Common myeloid progenitor, CD34-positive (primary cell): ENCODE results near the gene CMC1. TPM values are rescaled to one million over a fixed set of nuclear protein-coding genes. Genes with fewer than 3 reads are reported as not detected.
A peak's percentile ranks its signal among the peaks of the same experiment; 100 is the strongest.
"Not testable (repeated sequence)": the region's sequence is repeated elsewhere in the genome, so short reads cannot be mapped to it uniquely, and the experiment has no call there.

Experiments used
- CTCF ChIA-PET: fragments of 350-600 bp; sonication (Branson Sonifier 250); formaldehyde crosslinking; loops from one replicate; lab custom pipeline; 2021; ENCODE audit warnings: antibody characterized with exemption; lab: Charles Lee
- POLR2A ChIA-PET: fragments of 350-600 bp; sonication (Branson Sonifier 250); formaldehyde crosslinking; loops from one replicate; lab custom pipeline; 2021; ENCODE audit warnings: antibody characterized with exemption; lab: Charles Lee
- DNase-seq, 3 donors: peaks; one replicate each; pipeline versions ENCODE4 v3.0.0 to v3.0.0-alpha.2; 2013
- H3K27ac ChIP-seq, 2 experiments: 1 replicate in 1 of 2; 2 replicates in 1 of 2; pipeline ENCODE4 v1.7.0; 2013; ENCODE audit warnings: inconsistent platforms in 2 of 2, low read length in 2 of 2, mild to moderate bottlenecking in 2 of 2, low read depth in 1 of 2, moderate library complexity in 1 of 2; ENCODE audit not compliant: severe bottlenecking in 2 of 2, insufficient read depth in 1 of 2, poor library complexity in 1 of 2
- H3K27me3 ChIP-seq, 5 experiments: replicated peaks in 2 of 5; 1 replicate in 3 of 5; 2 replicates in 2 of 5; pipeline versions ENCODE4 v1.6.1 to v1.7.0; 2013; ENCODE audit warnings: low read length in 4 of 5, mild to moderate bottlenecking in 2 of 5, moderate library complexity in 2 of 5, inconsistent platforms in 1 of 5; ENCODE audit not compliant: insufficient read depth in 5 of 5, control insufficient read depth in 4 of 5
- H3K36me3 ChIP-seq, 4 experiments: 1 replicate in 2 of 4; 2 replicates in 2 of 4; pipeline versions ENCODE4 v1.6.1 to v1.7.0; 2013; ENCODE audit warnings: low read length in 3 of 4, control low read depth in 1 of 4, mild to moderate bottlenecking in 1 of 4; ENCODE audit not compliant: control insufficient read depth in 4 of 4, insufficient read depth in 4 of 4
- H3K4me1 ChIP-seq, 4 experiments: 1 replicate in 3 of 4; 2 replicates in 1 of 4; pipeline versions ENCODE4 v1.6.1 to v1.7.1; 2013; ENCODE audit warnings: low read length in 3 of 4, mild to moderate bottlenecking in 3 of 4, control low read depth in 1 of 4, inconsistent platforms in 1 of 4, moderate library complexity in 1 of 4; ENCODE audit not compliant: control insufficient read depth in 4 of 4, insufficient read depth in 4 of 4; ENCODE audit errors: control extremely low read depth in 1 of 4
- H3K4me3 ChIP-seq, 7 experiments: 1 replicate in 4 of 7; 2 replicates in 3 of 7; pipeline versions ENCODE4 v1.5.1 to v1.7.0; 2013; ENCODE audit warnings: mild to moderate bottlenecking in 7 of 7, low read length in 6 of 7, moderate library complexity in 6 of 7, inconsistent platforms in 2 of 7, low read depth in 2 of 7, control low read depth in 1 of 7; ENCODE audit not compliant: insufficient read depth in 4 of 7, control insufficient read depth in 1 of 7; ENCODE audit errors: extremely low read depth in 1 of 7
- H3K9me3 ChIP-seq, 5 experiments: 1 replicate in 4 of 5; 2 replicates in 1 of 5; pipeline versions ENCODE4 v1.6.1 to v1.7.1; 2013; ENCODE audit warnings: low read length in 4 of 5, mild to moderate bottlenecking in 2 of 5, inconsistent platforms in 1 of 5, low read depth in 1 of 5, moderate library complexity in 1 of 5; ENCODE audit not compliant: control insufficient read depth in 4 of 5, insufficient read depth in 2 of 5; ENCODE audit errors: control extremely low read depth in 1 of 5
- WGBS: methylation state at CpG from one replicate; pipeline ENCODE4 v1.1.5; 2013; ENCODE audit not compliant: insufficient coverage; 5-methylcytosine and 5-hydroxymethylcytosine counted together
- polyA plus RNA-seq: library from polyadenylated mRNA; unstranded; fragments of 120-200 nt; gene quantifications from one replicate; pipeline ENCODE4 v1.2.1, GENCODE V29; 2013

The CMC1 gene, protein sequence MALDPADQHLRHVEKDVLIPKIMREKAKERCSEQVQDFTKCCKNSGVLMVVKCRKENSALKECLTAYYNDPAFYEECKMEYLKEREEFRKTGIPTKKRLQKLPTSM
- polyA plus RNA-seq = 25.7 TPM

DNA sequence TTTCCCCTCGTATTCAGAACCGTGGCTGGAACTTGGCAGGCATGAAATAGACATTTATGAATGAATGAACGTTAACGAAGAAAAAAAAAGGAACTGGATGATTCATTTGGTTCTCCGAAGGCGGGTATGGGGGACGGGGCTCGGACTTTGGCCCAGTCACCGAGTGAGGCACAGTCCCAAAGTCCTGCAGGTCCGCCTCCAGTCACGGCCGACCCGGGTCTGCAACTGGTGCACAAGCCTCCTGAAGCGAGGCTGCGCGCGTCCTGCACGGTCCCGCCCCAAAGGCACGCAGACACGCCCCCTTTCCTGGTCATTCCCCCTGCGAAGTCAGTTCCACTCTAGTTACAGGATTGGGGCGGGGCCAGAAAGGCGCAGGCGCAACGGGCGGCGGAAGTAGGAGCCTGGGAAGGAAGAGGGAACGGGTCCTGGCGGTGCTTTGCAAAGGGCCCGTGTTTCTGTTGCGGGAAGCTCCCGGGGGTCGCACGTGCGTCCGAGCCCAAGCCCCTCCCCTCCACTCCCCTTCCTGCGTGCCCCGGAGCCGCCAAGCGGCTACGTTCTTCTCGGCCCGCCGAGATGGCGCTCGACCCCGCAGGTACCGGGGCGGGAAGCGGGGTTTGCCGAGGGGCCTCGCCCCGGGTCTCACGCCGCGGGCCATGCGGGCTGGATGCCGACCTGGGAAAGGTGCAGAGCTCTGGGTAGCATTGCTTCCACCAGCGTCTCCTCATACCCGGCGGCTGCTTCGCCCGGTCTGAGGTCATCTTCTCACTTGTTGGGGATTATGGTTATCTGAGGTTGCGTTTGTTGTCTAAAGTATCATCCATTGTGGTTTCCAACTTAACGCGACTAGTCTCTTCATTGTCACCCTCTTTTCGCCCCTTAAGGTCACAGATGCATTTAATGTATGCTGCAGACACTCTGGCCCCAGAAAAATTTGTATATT lies at the start of gene CMC1:
Gene CMC1, plus strand, starts transcription at position 399 of the 940 bp plus-strand sequence. Its CDS starts 175 bp downstream, at position 574.
- POLR2A ChIA-PET = no interaction called here
- Histone ChIP-seq H3K4me1 (peaks cover 8 to 23% (median 17%) of the 10 kb centered on the region in 4 experiments), H3K4me3 (peak within 1 kb of the TSS; percentile 82 to 98 (median 91)), H3K36me3 (no peaks in the 10 kb centered on the region), H3K27ac (peak within 1 kb of the TSS in 1 of 2 experiments; percentile 69), H3K9me3 (no peaks in the 10 kb centered on the region), H3K27me3 (no peaks in the 10 kb centered on the region)
- CTCF ChIA-PET = interaction anchor here (0.9 kb wide), 1 partner anchor 44 kb away, joined by 4 read pairs; no protein-coding TSS in a partner anchor
- peak; percentile 91 to 93 (median 91) for DNase-seq
- 0% methylated on average over 58 of the region's 68 CpGs for WGBS

DNA sequence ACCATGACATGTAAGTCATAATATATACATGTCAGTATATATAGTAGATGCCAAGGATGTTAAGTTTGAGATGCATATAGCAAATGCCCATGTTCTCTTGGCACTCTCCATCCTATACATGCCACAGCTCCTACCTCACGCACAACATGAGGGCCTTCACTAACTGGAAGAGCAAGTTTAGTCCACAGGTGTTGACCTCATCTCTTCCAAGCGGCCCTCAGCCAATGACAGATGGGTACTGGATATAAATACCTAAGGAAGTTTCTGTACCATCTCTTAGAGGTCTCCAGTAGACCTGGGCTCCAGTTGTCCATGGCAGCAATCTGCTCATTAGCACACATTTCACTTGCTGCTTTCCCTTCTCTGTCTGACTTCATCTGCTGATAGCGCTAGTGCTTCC lies 43.3 kb upstream of the CMC1 start:
- 100% methylated on average over 2 of the region's 3 CpGs for WGBS
- CTCF ChIA-PET = no interaction called here

DNA sequence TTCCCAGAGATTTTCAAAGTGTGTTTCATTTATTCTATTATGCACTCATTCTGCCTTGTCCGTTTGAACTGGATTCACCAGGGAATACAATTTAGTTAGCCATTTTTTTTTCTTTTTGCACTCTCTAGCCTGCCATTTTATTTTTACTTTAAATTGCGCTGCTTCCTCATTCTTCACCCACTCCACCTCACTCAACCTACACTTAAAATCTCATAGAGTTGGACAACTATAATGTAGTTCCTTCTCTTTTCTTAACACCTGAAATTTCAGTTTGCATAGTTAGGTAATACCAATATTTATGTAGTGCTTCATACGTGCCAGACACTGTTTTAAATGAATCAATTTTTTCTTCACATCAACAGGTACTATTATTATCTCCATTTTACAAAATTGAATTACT lies 42.4 kb upstream of the CMC1 start:
- WGBS = 100% methylated on average over 2 of the region's 3 CpGs
- no peak for DNase-seq
- Histone ChIP-seq H3K27ac (no peak overlapping the region), H3K9me3 (peaks cover 0 to 5% (median 0%) of the 10 kb centered on the region in 5 experiments), H3K27me3 (peaks cover 0 to 2% (median 0%) of the 10 kb centered on the region in 5 experiments), H3K36me3 (no peaks in the 10 kb centered on the region), H3K4me1 (no peaks in the 10 kb centered on the region), H3K4me3 (no peak overlapping the region)
- CTCF ChIA-PET = no interaction called here
- POLR2A ChIA-PET = no interaction called here

More for the DNA sequence above, 43.3 kb upstream of the CMC1 start:
- Histone ChIP-seq H3K4me1 (no peaks in the 10 kb centered on the region), H3K4me3 (no peak overlapping the region), H3K36me3 (no peaks in the 10 kb centered on the region), H3K27ac (no peak overlapping the region), H3K27me3 (peaks cover 0 to 2% (median 0%) of the 10 kb centered on the region in 5 experiments), H3K9me3 (peaks cover 0 to 5% (median 0%) of the 10 kb centered on the region in 5 experiments)
- no peak for DNase-seq
- POLR2A ChIA-PET = no interaction called here

DNA sequence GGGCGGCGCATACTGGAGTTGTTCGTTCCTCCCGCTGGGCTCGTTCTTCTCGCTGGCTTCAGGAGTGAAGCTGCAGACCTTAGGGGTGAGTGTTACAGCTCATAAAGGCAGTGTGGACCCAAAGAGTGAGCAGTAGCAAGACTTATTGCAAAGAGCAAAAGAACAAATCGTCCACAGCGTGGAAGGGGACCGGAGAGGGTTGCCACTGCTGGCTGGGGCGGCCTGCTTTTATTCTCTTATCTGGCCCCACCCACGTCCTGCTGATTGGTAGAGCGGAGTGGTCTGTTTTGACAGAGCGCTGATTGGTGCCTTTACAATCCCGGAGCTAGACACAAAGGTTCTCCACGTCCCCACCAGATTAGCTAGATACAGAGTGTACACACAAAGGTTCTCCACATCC lies 41.8 kb upstream of the CMC1 start:
- H3K4me1 ChIP-seq, H3K36me3 ChIP-seq, H3K4me3 ChIP-seq, H3K9me3 ChIP-seq, POLR2A ChIA-PET, H3K27me3 ChIP-seq, CTCF ChIA-PET, DNase-seq, H3K27ac ChIP-seq: not testable (repeated sequence)
- WGBS = over 99% methylated on average over 13 of the region's 15 CpGs

DNA sequence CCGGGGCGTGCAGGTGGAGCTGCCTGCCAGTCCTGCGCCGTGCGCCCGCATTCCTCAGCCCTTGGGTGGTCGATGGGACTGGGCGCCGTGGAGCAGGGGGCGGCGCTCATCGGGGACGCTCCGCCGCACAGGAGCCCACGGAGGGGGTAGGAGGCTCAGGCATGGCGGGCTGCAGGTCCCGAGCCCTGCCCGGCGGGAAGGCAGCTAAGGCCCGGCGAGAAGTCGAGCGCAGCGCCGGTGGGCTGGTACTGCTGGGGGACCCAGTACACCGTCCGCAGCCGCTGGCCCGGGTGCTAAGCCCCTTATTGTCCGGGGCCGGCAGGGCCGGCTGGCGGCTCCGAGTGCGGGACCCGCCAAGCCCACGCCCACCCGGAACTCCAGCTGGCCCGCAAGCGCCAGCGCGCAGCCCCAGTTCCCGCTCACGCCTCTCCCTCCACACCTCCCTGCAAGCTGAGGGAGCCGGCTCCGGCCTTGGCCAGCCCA lies 41.0 kb upstream of the CMC1 start:
- H3K27me3 ChIP-seq, DNase-seq, CTCF ChIA-PET, POLR2A ChIA-PET, H3K36me3 ChIP-seq, H3K9me3 ChIP-seq, H3K4me1 ChIP-seq, H3K27ac ChIP-seq: not testable (repeated sequence)
- peak overlapping the region in 3 of 7 experiments; percentile 12 to 48 (median 19) for H3K4me3 ChIP-seq
- 71% methylated on average over 40 of the region's 47 CpGs for WGBS

DNA sequence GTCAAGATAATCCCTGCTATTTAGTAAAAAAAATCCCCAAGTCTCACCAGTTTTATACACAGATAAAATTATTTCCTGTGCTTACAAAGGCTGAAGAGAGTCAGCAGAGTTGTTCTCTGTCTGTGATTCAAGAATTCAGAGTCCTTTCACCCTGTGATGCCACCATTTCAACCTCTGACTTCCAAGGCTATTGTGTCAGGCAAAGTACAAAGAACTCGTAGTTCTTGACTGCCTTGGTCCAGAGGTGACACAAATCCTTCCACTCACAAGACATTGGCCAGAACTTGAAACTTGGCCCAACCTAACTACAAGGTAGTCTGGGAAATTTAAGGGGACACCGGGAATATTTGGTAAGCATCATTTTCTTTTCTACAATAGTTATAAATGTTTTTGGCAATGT lies 34.9 kb upstream of the CMC1 start:
- Histone ChIP-seq H3K27me3 (peaks cover 0 to 2% (median 0%) of the 10 kb centered on the region in 5 experiments), H3K4me1 (no peaks in the 10 kb centered on the region), H3K4me3 (no peak overlapping the region), H3K36me3 (no peaks in the 10 kb centered on the region), H3K9me3 (peaks cover 0 to 5% (median 0%) of the 10 kb centered on the region in 5 experiments), H3K27ac (no peak overlapping the region)
- no CpG with 5 or more reads among the region's 2 CpGs for WGBS
- DNase-seq = no peak
- POLR2A ChIA-PET = no interaction called here
- CTCF ChIA-PET = no interaction called here
